ENCODE data around the gene UMODL1.
"Not testable (repeated sequence)": the region's sequence is repeated elsewhere in the genome, so short reads cannot be mapped to it uniquely, and the experiment has no call there.

The UMODL1 gene

GRCh38 chr21:42115136-42115683, 44.1 kb downstream of the UMODL1 start:
- no peak for DNase-seq

- DNase-seq = not testable (repeated sequence)
Observed at GRCh38 chr21:42116551-42116950, 45.4 kb downstream of the UMODL1 start.

GRCh38 chr21:42117229-42117966, 46.3 kb downstream of the UMODL1 start:
- peak; percentile 33 to 70 (median 55) for DNase-seq

GRCh38 chr21:42117967-42118780, 47.1 kb downstream of the UMODL1 start:
- DNase-seq = no peak

- peak in 1 of 5 experiments; percentile 31 for DNase-seq
Observed at GRCh38 chr21:42118901-42119300, 47.8 kb downstream of the UMODL1 start.

- DNase-seq = no peak
Observed at GRCh38 chr21:42120101-42120902, 49.2 kb downstream of the UMODL1 start.

- no peak for DNase-seq
Observed at GRCh38 chr21:42120903-42121535, 49.9 kb downstream of the UMODL1 start.

GRCh38 chr21:42121794-42122193, 50.7 kb downstream of the UMODL1 start:
- DNase-seq = no peak

- DNase-seq = no peak
Observed at GRCh38 chr21:42122398-42122797, 51.3 kb downstream of the UMODL1 start.

GRCh38 chr21:42122808-42123207, 51.7 kb downstream of the UMODL1 start:
- no peak for DNase-seq

GRCh38 chr21:42123219-42123908, 52.2 kb downstream of the UMODL1 start:
- DNase-seq = no peak

- no peak for DNase-seq
Observed at GRCh38 chr21:42124081-42124480, 53.0 kb downstream of the UMODL1 start.

- no peak for DNase-seq
Observed at GRCh38 chr21:42124826-42125570, 53.9 kb downstream of the UMODL1 start.

GRCh38 chr21:42125571-42126544, 54.7 kb downstream of the UMODL1 start:
- peak in 1 of 5 experiments; percentile 12 for DNase-seq

GRCh38 chr21:42127164-42128150, 56.3 kb downstream of the UMODL1 start:
- no peak for DNase-seq

- peak in 1 of 5 experiments; percentile 41 for DNase-seq
Observed at GRCh38 chr21:42129300-42130266, 58.5 kb downstream of the UMODL1 start.

GRCh38 chr21:42130441-42130840, 59.3 kb downstream of the UMODL1 start:
- DNase-seq = no peak
